ENCODE results near the gene UCP3.

UCP3 gene

DNA sequence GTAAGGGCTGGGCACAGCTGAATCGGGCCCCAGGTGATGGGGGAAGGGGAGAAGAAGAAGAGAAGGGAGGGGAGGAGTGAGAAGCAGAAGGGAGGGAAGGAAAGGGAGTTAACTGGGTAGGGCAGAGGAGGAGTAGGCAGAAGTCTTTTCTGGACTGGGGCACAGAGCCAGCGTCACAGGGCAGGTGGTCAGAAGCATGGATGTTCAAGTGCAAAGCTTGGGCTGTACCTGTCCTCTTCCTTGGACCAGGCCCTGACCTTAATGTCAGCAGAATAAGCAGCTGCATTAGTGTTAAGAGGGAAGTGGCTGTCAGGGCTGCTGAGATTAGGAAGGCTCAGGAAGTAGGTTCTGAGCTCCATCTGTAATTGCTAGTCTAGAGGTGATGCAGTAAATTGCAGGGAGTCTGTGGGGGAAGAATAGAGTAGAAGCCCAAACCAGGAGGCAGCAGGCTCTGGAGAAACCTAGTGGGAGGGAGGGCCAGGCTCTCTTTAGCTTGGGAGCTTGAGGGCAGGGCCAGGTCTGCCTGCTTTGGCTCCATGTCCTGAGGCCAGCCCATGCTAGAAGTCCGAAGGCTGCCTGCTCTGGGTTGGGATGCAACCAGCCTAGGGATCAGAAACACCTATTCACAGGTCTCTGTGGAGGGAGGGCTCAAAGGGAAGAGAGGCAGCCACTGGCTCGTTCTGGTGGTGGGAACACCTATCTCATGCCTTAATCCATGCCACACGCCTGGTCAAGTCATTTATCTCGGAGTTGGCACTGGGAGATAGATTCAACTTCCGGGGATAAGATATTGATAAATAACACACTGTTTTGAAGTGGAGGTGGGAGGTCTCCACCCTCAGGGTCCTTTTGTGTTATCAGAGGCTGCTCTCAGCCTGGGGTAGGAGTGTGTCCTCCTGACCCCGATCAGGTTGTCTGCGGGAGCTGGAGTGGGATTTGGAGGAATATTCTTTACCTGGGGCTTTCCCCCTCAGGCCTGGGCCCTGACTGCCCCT, 1.7 kb upstream of the UCP3 start:
- no peak for ATAC-seq
- no peak for TF ChIP-seq TCF4 (CRISPR knock-in tag; IDR thresholded peaks at IDR 0.05; ENCODE audit: borderline replicate concordance)
- no peak for TF ChIP-seq ESRRG (CRISPR knock-in tag; IDR thresholded peaks at IDR 0.05)
- TF ChIP-seq, protein P1, sequence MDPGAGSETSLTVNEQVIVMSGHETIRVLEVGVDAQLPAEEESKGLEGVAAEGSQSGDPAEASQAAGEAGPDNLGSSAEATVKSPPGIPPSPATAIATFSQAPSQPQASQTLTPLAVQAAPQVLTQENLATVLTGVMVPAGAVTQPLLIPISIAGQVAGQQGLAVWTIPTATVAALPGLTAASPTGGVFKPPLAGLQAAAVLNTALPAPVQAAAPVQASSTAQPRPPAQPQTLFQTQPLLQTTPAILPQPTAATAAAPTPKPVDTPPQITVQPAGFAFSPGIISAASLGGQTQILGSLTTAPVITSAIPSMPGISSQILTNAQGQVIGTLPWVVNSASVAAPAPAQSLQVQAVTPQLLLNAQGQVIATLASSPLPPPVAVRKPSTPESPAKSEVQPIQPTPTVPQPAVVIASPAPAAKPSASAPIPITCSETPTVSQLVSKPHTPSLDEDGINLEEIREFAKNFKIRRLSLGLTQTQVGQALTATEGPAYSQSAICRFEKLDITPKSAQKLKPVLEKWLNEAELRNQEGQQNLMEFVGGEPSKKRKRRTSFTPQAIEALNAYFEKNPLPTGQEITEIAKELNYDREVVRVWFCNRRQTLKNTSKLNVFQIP (CRISPR knock-in tag; IDR thresholded peaks at IDR 0.05; ENCODE audit: borderline replicate concordance, low read depth), result no peak
- TF ChIP-seq PPARA (CRISPR knock-in tag; IDR thresholded peaks at IDR 0.05; ENCODE audit: borderline replicate concordance), result no peak
- no peak for TF ChIP-seq TOX (CRISPR knock-in tag; IDR thresholded peaks at IDR 0.05; ENCODE audit: borderline replicate concordance)
- TF ChIP-seq SNAI2 (CRISPR knock-in tag; IDR thresholded peaks at IDR 0.05), result no peak
- TF ChIP-seq, protein P2, sequence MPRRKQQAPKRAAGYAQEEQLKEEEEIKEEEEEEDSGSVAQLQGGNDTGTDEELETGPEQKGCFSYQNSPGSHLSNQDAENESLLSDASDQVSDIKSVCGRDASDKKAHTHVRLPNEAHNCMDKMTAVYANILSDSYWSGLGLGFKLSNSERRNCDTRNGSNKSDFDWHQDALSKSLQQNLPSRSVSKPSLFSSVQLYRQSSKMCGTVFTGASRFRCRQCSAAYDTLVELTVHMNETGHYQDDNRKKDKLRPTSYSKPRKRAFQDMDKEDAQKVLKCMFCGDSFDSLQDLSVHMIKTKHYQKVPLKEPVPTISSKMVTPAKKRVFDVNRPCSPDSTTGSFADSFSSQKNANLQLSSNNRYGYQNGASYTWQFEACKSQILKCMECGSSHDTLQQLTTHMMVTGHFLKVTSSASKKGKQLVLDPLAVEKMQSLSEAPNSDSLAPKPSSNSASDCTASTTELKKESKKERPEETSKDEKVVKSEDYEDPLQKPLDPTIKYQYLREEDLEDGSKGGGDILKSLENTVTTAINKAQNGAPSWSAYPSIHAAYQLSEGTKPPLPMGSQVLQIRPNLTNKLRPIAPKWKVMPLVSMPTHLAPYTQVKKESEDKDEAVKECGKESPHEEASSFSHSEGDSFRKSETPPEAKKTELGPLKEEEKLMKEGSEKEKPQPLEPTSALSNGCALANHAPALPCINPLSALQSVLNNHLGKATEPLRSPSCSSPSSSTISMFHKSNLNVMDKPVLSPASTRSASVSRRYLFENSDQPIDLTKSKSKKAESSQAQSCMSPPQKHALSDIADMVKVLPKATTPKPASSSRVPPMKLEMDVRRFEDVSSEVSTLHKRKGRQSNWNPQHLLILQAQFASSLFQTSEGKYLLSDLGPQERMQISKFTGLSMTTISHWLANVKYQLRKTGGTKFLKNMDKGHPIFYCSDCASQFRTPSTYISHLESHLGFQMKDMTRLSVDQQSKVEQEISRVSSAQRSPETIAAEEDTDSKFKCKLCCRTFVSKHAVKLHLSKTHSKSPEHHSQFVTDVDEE (CRISPR knock-in tag; IDR thresholded peaks at IDR 0.05), result no peak
- no peak for TF ChIP-seq ZNF70 (CRISPR knock-in tag; IDR thresholded peaks at IDR 0.05)
- TF ChIP-seq, protein P3, sequence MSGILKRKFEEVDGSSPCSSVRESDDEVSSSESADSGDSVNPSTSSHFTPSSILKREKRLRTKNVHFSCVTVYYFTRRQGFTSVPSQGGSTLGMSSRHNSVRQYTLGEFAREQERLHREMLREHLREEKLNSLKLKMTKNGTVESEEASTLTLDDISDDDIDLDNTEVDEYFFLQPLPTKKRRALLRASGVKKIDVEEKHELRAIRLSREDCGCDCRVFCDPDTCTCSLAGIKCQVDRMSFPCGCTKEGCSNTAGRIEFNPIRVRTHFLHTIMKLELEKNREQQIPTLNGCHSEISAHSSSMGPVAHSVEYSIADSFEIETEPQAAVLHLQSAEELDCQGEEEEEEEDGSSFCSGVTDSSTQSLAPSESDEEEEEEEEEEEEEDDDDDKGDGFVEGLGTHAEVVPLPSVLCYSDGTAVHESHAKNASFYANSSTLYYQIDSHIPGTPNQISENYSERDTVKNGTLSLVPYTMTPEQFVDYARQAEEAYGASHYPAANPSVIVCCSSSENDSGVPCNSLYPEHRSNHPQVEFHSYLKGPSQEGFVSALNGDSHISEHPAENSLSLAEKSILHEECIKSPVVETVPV (CRISPR knock-in tag; IDR thresholded peaks at IDR 0.05), result no peak
- TF ChIP-seq ZNF565 (CRISPR knock-in tag; conservative IDR thresholded peaks at IDR 0.05; ENCODE audit: low read depth), result no peak
- TF ChIP-seq ZC3H10 (CRISPR knock-in tag; IDR thresholded peaks at IDR 0.05), result no peak
- no peak for TF ChIP-seq GLIS3 (CRISPR knock-in tag; IDR thresholded peaks at IDR 0.05)
- no peak for TF ChIP-seq ISL1 (CRISPR knock-in tag; IDR thresholded peaks at IDR 0.05)
- TF ChIP-seq RARB (CRISPR knock-in tag; IDR thresholded peaks at IDR 0.05), result no peak
- TF ChIP-seq, protein P4, sequence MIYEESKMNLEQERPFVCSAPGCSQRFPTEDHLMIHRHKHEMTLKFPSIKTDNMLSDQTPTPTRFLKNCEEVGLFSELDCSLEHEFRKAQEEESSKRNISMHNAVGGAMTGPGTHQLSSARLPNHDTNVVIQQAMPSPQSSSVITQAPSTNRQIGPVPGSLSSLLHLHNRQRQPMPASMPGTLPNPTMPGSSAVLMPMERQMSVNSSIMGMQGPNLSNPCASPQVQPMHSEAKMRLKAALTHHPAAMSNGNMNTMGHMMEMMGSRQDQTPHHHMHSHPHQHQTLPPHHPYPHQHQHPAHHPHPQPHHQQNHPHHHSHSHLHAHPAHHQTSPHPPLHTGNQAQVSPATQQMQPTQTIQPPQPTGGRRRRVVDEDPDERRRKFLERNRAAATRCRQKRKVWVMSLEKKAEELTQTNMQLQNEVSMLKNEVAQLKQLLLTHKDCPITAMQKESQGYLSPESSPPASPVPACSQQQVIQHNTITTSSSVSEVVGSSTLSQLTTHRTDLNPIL (CRISPR knock-in tag; IDR thresholded peaks at IDR 0.05; ENCODE audit: low read depth), result no peak
- no peak for TF ChIP-seq ZNF8 (CRISPR knock-in tag; IDR thresholded peaks at IDR 0.05)
- TF ChIP-seq BACH2 (CRISPR knock-in tag; IDR thresholded peaks at IDR 0.05; ENCODE audit: borderline replicate concordance), result no peak
- no peak for TF ChIP-seq ZFP30 (CRISPR knock-in tag; IDR thresholded peaks at IDR 0.05)
- TF ChIP-seq ZFP3 (CRISPR knock-in tag; IDR thresholded peaks at IDR 0.05), result no peak

- no peak for TF ChIP-seq ISL1 (CRISPR knock-in tag; IDR thresholded peaks at IDR 0.05)
- no peak for TF ChIP-seq ZNF8 (CRISPR knock-in tag; IDR thresholded peaks at IDR 0.05)
- no peak for TF ChIP-seq TOX (CRISPR knock-in tag; IDR thresholded peaks at IDR 0.05; ENCODE audit: borderline replicate concordance)
- no peak for TF ChIP-seq ZNF70 (CRISPR knock-in tag; IDR thresholded peaks at IDR 0.05)
- no peak for TF ChIP-seq ZFP30 (CRISPR knock-in tag; IDR thresholded peaks at IDR 0.05)
- TF ChIP-seq ARNTL (CRISPR knock-in tag; IDR thresholded peaks at IDR 0.05; ENCODE audit: borderline replicate concordance, low read depth), result no peak
- no peak for TF ChIP-seq GLIS3 (CRISPR knock-in tag; IDR thresholded peaks at IDR 0.05)
- no peak for ATAC-seq
Observed at GRCh38 chr11:74009675-74010305, 905 bp upstream of the UCP3 start.

DNA sequence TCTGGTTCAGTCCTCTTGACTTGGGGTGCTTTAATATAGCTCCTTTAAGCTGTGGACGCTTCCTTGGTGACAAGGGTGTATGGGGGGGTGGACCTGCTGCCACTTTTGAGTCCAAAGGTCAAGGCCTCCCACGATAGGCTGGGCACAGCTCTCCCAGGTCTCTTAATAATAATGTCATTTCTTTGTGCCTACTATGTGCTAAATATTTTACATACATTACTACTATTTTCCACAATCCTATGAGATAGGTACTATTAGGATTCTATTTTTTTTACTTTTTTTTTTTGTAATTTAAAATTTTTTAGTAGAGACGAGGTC, 304 bp upstream of the UCP3 start:
- no peak for ATAC-seq
- TF ChIP-seq ZNF8 (CRISPR knock-in tag; IDR thresholded peaks at IDR 0.05) (no peak), ZC3H10 (CRISPR knock-in tag; IDR thresholded peaks at IDR 0.05) (no peak), BACH2 (CRISPR knock-in tag; IDR thresholded peaks at IDR 0.05; ENCODE audit: borderline replicate concordance) (no peak), RARB (CRISPR knock-in tag; IDR thresholded peaks at IDR 0.05) (no peak), ZFP30 (CRISPR knock-in tag; IDR thresholded peaks at IDR 0.05) (no peak), OSR1 (CRISPR knock-in tag; IDR thresholded peaks at IDR 0.05) (no peak), ZFP3 (CRISPR knock-in tag; IDR thresholded peaks at IDR 0.05) (no peak), TOX (CRISPR knock-in tag; IDR thresholded peaks at IDR 0.05; ENCODE audit: borderline replicate concordance) (no peak)
- TF ChIP-seq, protein P4 (CRISPR knock-in tag; IDR thresholded peaks at IDR 0.05; ENCODE audit: low read depth), result no peak

Measured in SK-N-SH treated with all-trans-retinoic acid at 6 μM for 48 hours (cell line).